Pancreas (tissue), 10 donors: ENCODE results near the gene LARP4B. TPM values are rescaled to one million over a fixed set of nuclear protein-coding genes. Genes with fewer than 3 reads are reported as not detected.

ENCODE experiments used
- ATAC-seq, 4 donors: fragments of 200-7000 bp; cut with Tn5 transposase; one replicate each; pipeline versions ENCODE4 v1.8.0 to v1.9.1; 2020; ENCODE audit warnings: mild to moderate bottlenecking in 4 of 4, moderate library complexity in 4 of 4
- DNase-seq, 6 donors: peaks; one replicate each; pipeline ENCODE4 v3.0.0-alpha.2; 2020
- FAIRE-seq: peaks from 2 replicates; lab custom pipeline; 2012; peaks lifted over from hg19 to GRCh38; lab: Jason Lieb, UNC
- H3K27ac ChIP-seq, 4 donors: fragments of 200-600 bp; sonication (generic); 1 replicate in 3 of 4; 2 replicates in 1 of 4; pipeline versions ENCODE4 v1.5.0 to v1.8.0; 2020
- H3K27me3 ChIP-seq, 4 donors: fragments of 200-600 bp; one replicate each; pipeline ENCODE4 v1.8.0; 2021
- H3K36me3 ChIP-seq, 3 donors: fragments of 200-600 bp; sonication (generic) in 1 of 3; one replicate each; pipeline versions ENCODE4 v1.5.0 to v1.8.0; 2020 to 2021
- H3K4me1 ChIP-seq, 3 donors: fragments of 200-600 bp; one replicate each; pipeline ENCODE4 v1.8.0; 2021
- H3K4me3 ChIP-seq, 4 donors: fragments of 200-600 bp; sonication (generic) in 2 of 4; one replicate each; pipeline versions ENCODE4 v1.5.0 to v1.8.0; 2020 to 2021
- H3K9me3 ChIP-seq, 4 donors: fragments of 200-600 bp; one replicate each; pipeline ENCODE4 v1.8.0; 2021
- CTCF ChIP-seq, 4 donors: fragments of 200-600 bp; sonication (generic) in 3 of 4; IDR thresholded peaks; one replicate each; pipeline versions ENCODE4 v1.5.0 to v1.8.0; 2021; ENCODE audit warnings: antibody characterized with exemption in 4 of 4
- WGBS, 2 donors: extraction: QIAGEN DNeasy Blood & Tissue Kit; methylation state at CpG; one replicate each; pipeline ENCODE4 v1.1.7; 2013; 5-methylcytosine and 5-hydroxymethylcytosine counted together
- intact Hi-C, 3 donors: fragments of 100-400 bp; cut with DNase I; formaldehyde crosslinking; loops; one replicate each; pipeline versions ENCODE4 v1.11.1 to v1.14.2; 2022
- polyA plus RNA-seq, 2 donors: library from polyadenylated mRNA; stranded (reverse); fragments of 200-250 nt; gene quantifications; one replicate each; pipeline ENCODE4 v1.2.3, GENCODE V29; 2013
- total RNA-seq, 6 donors: library from RNA; stranded (reverse); fragmentation: NEBNext Ultra II Directional in 4 of 6; extraction: Animal tissue kit (Norgen Biotek cat#: 25700) in 4 of 6; gene quantifications; one replicate each; pipeline versions ENCODE4 v1.2.1 to v1.2.4, GENCODE V29; 2021 to 2023
- donor health status: healthy with polysubstance abuse.
- donor health status: DM: no; HTN: no; CAD: no; lungs with moderate emphysema.
- donor health status: DM: no; HTN: no; CAD: no.
- donor health status: control.
- donor health status: control.
- donor health status: Bipolar disorder and iron deficiency.
- donor health status: DM: yes; HTN: yes; CAD: no.
- donor health status: DM: no; HTN: no; CAD: no.
- donor health status: DM: no; HTN: no; CAD: no.
- donor health status: DM: yes; HTN: yes; CAD: no.

The LARP4B gene
- total RNA-seq (10 to 100 TPM; 31.6 to 53.3 (median 35.7) TPM), polyA plus RNA-seq (10 to 100 TPM; 10.1 to 15.4 TPM)

GRCh38 chr10:931326-932318 lies at the start of gene LARP4B:
Gene LARP4B (minus strand): TSS chr10:931705. CDS start chr10:885721, 45,984 bp downstream.
- H3K4me1 ChIP-seq = peaks cover 6 to 22% (median 17%) of the 10 kb centered on the region in 3 donors
- ATAC-seq (peak; percentile 97 to 99 (median 98)), FAIRE-seq (no peak), DNase-seq (peak; percentile 95 to 99 (median 98))
- TF ChIP-seq CTCF (IDR thresholded peaks at IDR 0.05) = no peak
- H3K9me3 ChIP-seq = no peaks in the 10 kb centered on the region
- WGBS, 2 donors = 0 to 1% methylated on average over 74 to 137 of the region's 137 CpGs
- H3K4me3 ChIP-seq = peak within 1 kb of the TSS; percentile 42 to 70 (median 54)
- intact Hi-C loops = no loop called here
- H3K27ac ChIP-seq = peak within 1 kb of the TSS; percentile 67 to 86 (median 84)
- no peaks in the 10 kb centered on the region for H3K36me3 ChIP-seq
- H3K27me3 ChIP-seq = no peaks in the 10 kb centered on the region

GRCh38 chr10:980468-981093 lies 49.1 kb upstream of the LARP4B start:
- ATAC-seq (no peak), FAIRE-seq (no peak), DNase-seq (no peak)
- Histone ChIP-seq H3K27me3 (no peaks in the 10 kb centered on the region), H3K4me3 (no peak overlapping the region), H3K36me3 (no peaks in the 10 kb centered on the region), H3K4me1 (no peaks in the 10 kb centered on the region), H3K9me3 (no peaks in the 10 kb centered on the region), H3K27ac (no peak overlapping the region)
- intact Hi-C loops = no loop called here
- WGBS, 2 donors = 95 to 99% methylated on average over 5 of the region's 5 CpGs
- no peak for TF ChIP-seq CTCF (IDR thresholded peaks at IDR 0.05)

GRCh38 chr10:978826-979421 lies 47.4 kb upstream of the LARP4B start:
- intact Hi-C loops = no loop called here
- no peak for ATAC-seq
- Histone ChIP-seq H3K27ac (no peak overlapping the region), H3K9me3 (no peaks in the 10 kb centered on the region), H3K4me1 (no peaks in the 10 kb centered on the region), H3K27me3 (no peaks in the 10 kb centered on the region), H3K36me3 (no peaks in the 10 kb centered on the region), H3K4me3 (no peak overlapping the region)
- no peak for FAIRE-seq
- TF ChIP-seq CTCF (IDR thresholded peaks at IDR 0.05) = no peak
- 86 to 91% methylated on average over 2 of the region's 2 CpGs for whole genome bisulfite sequencing, 2 donors
- no peak for DNase-seq

- H3K4me1 ChIP-seq = peaks cover under 1 to 3% (median 2%) of the 10 kb centered on the region in 3 donors
- H3K27ac ChIP-seq = no peak overlapping the region
- H3K4me3 ChIP-seq = no peak overlapping the region
- no peak for TF ChIP-seq CTCF (IDR thresholded peaks at IDR 0.05)
- no peaks in the 10 kb centered on the region for H3K27me3 ChIP-seq
- no peaks in the 10 kb centered on the region for H3K36me3 ChIP-seq
- DNase-seq = no peak
- intact Hi-C loops = no loop called here
- no peak for ATAC-seq
- no peak for FAIRE-seq
- H3K9me3 ChIP-seq = no peaks in the 10 kb centered on the region
- WGBS, 2 donors = 92 to 93% methylated on average over 22 of the region's 22 CpGs
These were observed 44.8 kb upstream of the LARP4B start for GRCh38 chr10:976316-976715.
